Peyer's patch (tissue), 4 donors: ENCODE results near the gene MAPK4. TPM values are rescaled to one million over a fixed set of nuclear protein-coding genes. Genes with fewer than 3 reads are reported as not detected.
"Not testable (repeated sequence)": the region's sequence is repeated elsewhere in the genome, so short reads cannot be mapped to it uniquely, and the experiment has no call there.

Source experiments
- DNase-seq, 3 donors: peaks; one replicate each; pipeline ENCODE4 v3.0.0-alpha.2; 2017 to 2019
- H3K27ac ChIP-seq, 4 donors: fragments of 200-600 bp; sonication (generic); one replicate each; pipeline ENCODE4 v1.5.1; 2016 to 2019
- H3K27me3 ChIP-seq, 2 donors: fragments of 200-600 bp; sonication (generic); one replicate each; pipeline ENCODE4 v1.5.1; 2019
- H3K36me3 ChIP-seq, 3 donors: fragments of 200-600 bp; sonication (generic); one replicate each; pipeline ENCODE4 v1.5.1; 2016 to 2019
- H3K4me1 ChIP-seq, 4 donors: fragments of 200-600 bp; sonication (generic); one replicate each; pipeline ENCODE4 v1.5.1; 2016 to 2019
- H3K4me3 ChIP-seq, 4 donors: fragments of 200-600 bp; sonication (generic); 1 replicate in 3 of 4; 2 replicates in 1 of 4; pipeline ENCODE4 v1.5.1; 2016 to 2019; ENCODE audit warnings: mild to moderate bottlenecking in 1 of 4
- H3K9me3 ChIP-seq, 4 donors: fragments of 200-600 bp; sonication (generic); one replicate each; pipeline ENCODE4 v1.5.1; 2016 to 2019; ENCODE audit warnings: mild to moderate bottlenecking in 1 of 4
- CTCF ChIP-seq, 6 experiments: fragments of 450-650 bp in 4 of 6; fragments of 200-600 bp in 2 of 6; sonication (generic) in 1 of 6; IDR thresholded peaks; one replicate each; pipeline ENCODE4 v1.5.1; 2017 to 2019; ENCODE audit warnings: antibody characterized with exemption in 6 of 6, mild to moderate bottlenecking in 3 of 6, moderate library complexity in 1 of 6
- POLR2A ChIP-seq, 2 donors: fragments of 450-650 bp; IDR thresholded peaks; one replicate each; pipeline ENCODE4 v1.5.1; 2017; ENCODE audit warnings: antibody characterized with exemption in 2 of 2, mild to moderate bottlenecking in 2 of 2, moderate library complexity in 2 of 2
- total RNA-seq, 4 donors: library from RNA; depleted of rRNA; stranded (reverse); fragments of >200 nt; gene quantifications; one replicate each; pipeline ENCODE4 v1.1.0, GENCODE V29; 2016

MAPK4 gene
- total RNA-seq, 4 donors from 2014 or later, result 0.54 to 2.0 (median 0.83) TPM; not detected in 1

- H3K27me3 ChIP-seq, result no peaks in the 10 kb centered on the region
- H3K27ac ChIP-seq, result no peak overlapping the region
- H3K4me1 ChIP-seq, result no peaks in the 10 kb centered on the region
- H3K36me3 ChIP-seq, result no peaks in the 10 kb centered on the region
- no peak overlapping the region for H3K4me3 ChIP-seq
- DNase-seq, result no peak
- peaks cover 0 to 2% (median 0%) of the 10 kb centered on the region in 4 donors for H3K9me3 ChIP-seq
- no peak for TF ChIP-seq POLR2A (IDR thresholded peaks at IDR 0.05)
- TF ChIP-seq CTCF (IDR thresholded peaks at IDR 0.05), result no peak
These were observed 31.1 kb upstream of the MAPK4 start for GRCh38 chr18:50528806-50529205.

- not testable (repeated sequence) for H3K36me3 ChIP-seq, DNase-seq, H3K9me3 ChIP-seq, H3K27me3 ChIP-seq, H3K4me3 ChIP-seq, H3K27ac ChIP-seq, H3K4me1 ChIP-seq
These were observed 26.1 kb upstream of the MAPK4 start for GRCh38 chr18:50533822-50534221.

GRCh38 chr18:50544476-50544875 is 15.4 kb upstream of the MAPK4 start:
- not testable (repeated sequence) for H3K36me3 ChIP-seq, H3K4me3 ChIP-seq, H3K27me3 ChIP-seq, H3K9me3 ChIP-seq, H3K4me1 ChIP-seq, H3K27ac ChIP-seq, DNase-seq

GRCh38 chr18:50545936-50546335 is 14.0 kb upstream of the MAPK4 start:
- TF ChIP-seq CTCF (IDR thresholded peaks at IDR 0.05) (no peak), POLR2A (IDR thresholded peaks at IDR 0.05) (no peak)
- no peaks in the 10 kb centered on the region for H3K36me3 ChIP-seq
- no peak overlapping the region for H3K27ac ChIP-seq
- DNase-seq, result no peak
- no peaks in the 10 kb centered on the region for H3K4me1 ChIP-seq
- no peaks in the 10 kb centered on the region for H3K9me3 ChIP-seq
- H3K27me3 ChIP-seq, result no peaks in the 10 kb centered on the region
- H3K4me3 ChIP-seq, result no peak overlapping the region

GRCh38 chr18:50548160-50548559 is 11.7 kb upstream of the MAPK4 start:
- Histone ChIP-seq H3K36me3 (no peaks in the 10 kb centered on the region), H3K27ac (no peak overlapping the region), H3K9me3 (no peaks in the 10 kb centered on the region), H3K4me1 (no peaks in the 10 kb centered on the region), H3K4me3 (no peak overlapping the region), H3K27me3 (no peaks in the 10 kb centered on the region)
- no peak for TF ChIP-seq POLR2A (IDR thresholded peaks at IDR 0.05)
- no peak for TF ChIP-seq CTCF (IDR thresholded peaks at IDR 0.05)
- no peak for DNase-seq

- H3K27ac ChIP-seq, H3K4me1 ChIP-seq, H3K27me3 ChIP-seq, H3K9me3 ChIP-seq, H3K36me3 ChIP-seq, H3K4me3 ChIP-seq, DNase-seq: not testable (repeated sequence)
These were observed 8.2 kb upstream of the MAPK4 start for GRCh38 chr18:50551651-50552050.

- no peaks in the 10 kb centered on the region for H3K36me3 ChIP-seq
These were observed 1.7 kb upstream of the MAPK4 start for GRCh38 chr18:50558157-50558556.

More at GRCh38 chr18:50558157-50558556, 1.7 kb upstream of the MAPK4 start:
- no peak overlapping the region for H3K4me3 ChIP-seq
- DNase-seq, result no peak
- H3K9me3 ChIP-seq, result peaks cover 0 to 2% (median 0%) of the 10 kb centered on the region in 4 donors
- H3K4me1 ChIP-seq, result peaks cover 0 to 14% (median 3%) of the 10 kb centered on the region in 4 donors
- TF ChIP-seq CTCF (IDR thresholded peaks at IDR 0.05), result no peak
- no peak for TF ChIP-seq POLR2A (IDR thresholded peaks at IDR 0.05)
- H3K27ac ChIP-seq, result no peak overlapping the region
- H3K27me3 ChIP-seq, result peaks cover 0 to 14% of the 10 kb centered on the region in 2 donors
